GM21381 (cell line): Measurements from ENCODE around the gene SLC38A3.
"Not testable (repeated sequence)": the region's sequence is repeated elsewhere in the genome, so short reads cannot be mapped to it uniquely, and the experiment has no call there.

Experiments
- ATAC-seq: cut with Tn5 transposase; IDR thresholded peaks from one replicate; pipeline ENCODE4 v1.9.1; 2021; ENCODE audit warnings: mild to moderate bottlenecking, moderate library complexity; ENCODE audit not compliant: unreplicated experiment

SLC38A3 gene

GRCh38 chr3:50230104-50230793 is 25.2 kb downstream of the SLC38A3 start:
- ATAC-seq = no peak

GRCh38 chr3:50230794-50231125 is 25.7 kb downstream of the SLC38A3 start:
- no peak for ATAC-seq

- ATAC-seq = no peak
These were observed 26.5 kb downstream of the SLC38A3 start for GRCh38 chr3:50231581-50231980.

- ATAC-seq = no peak
These were observed 27.2 kb downstream of the SLC38A3 start for GRCh38 chr3:50232303-50232702.

GRCh38 chr3:50233176-50233575 is 28.1 kb downstream of the SLC38A3 start:
- no peak for ATAC-seq

- peak; percentile 90 for ATAC-seq
These were observed 30.8 kb downstream of the SLC38A3 start, which contains the start of gene GNAI2 for GRCh38 chr3:50235716-50236483. Gene GNAI2 (plus strand): TSS chr3:50236204. CDS start chr3:50236336, 132 bp downstream.

- ATAC-seq = no peak
These were observed 31.5 kb downstream of the SLC38A3 start for GRCh38 chr3:50236484-50237132.

GRCh38 chr3:50237133-50237651 is 32.1 kb downstream of the SLC38A3 start:
- ATAC-seq = no peak

GRCh38 chr3:50237754-50238548 is 32.9 kb downstream of the SLC38A3 start:
- peak; percentile 31 for ATAC-seq

GRCh38 chr3:50238549-50239026 is 33.5 kb downstream of the SLC38A3 start:
- ATAC-seq = no peak

- no peak for ATAC-seq
These were observed 34.6 kb downstream of the SLC38A3 start for GRCh38 chr3:50239649-50240048.

- ATAC-seq = no peak
These were observed 36.1 kb downstream of the SLC38A3 start for GRCh38 chr3:50241163-50241562.

GRCh38 chr3:50241713-50242380 is 36.8 kb downstream of the SLC38A3 start:
- ATAC-seq = no peak

GRCh38 chr3:50242381-50242770 is 37.3 kb downstream of the SLC38A3 start:
- ATAC-seq = no peak

GRCh38 chr3:50242851-50243542 is 37.9 kb downstream of the SLC38A3 start:
- ATAC-seq = no peak

- no peak for ATAC-seq
These were observed 38.4 kb downstream of the SLC38A3 start for GRCh38 chr3:50243543-50243895.

GRCh38 chr3:50244813-50245212 is 39.7 kb downstream of the SLC38A3 start:
- not testable (repeated sequence) for ATAC-seq

GRCh38 chr3:50245251-50245745 is 40.2 kb downstream of the SLC38A3 start:
- ATAC-seq = no peak

GRCh38 chr3:50245831-50246516 is 40.9 kb downstream of the SLC38A3 start:
- peak; percentile 51 for ATAC-seq
